ENCODE data around the gene GTF2F2.

- TF ChIP-seq, protein P1, sequence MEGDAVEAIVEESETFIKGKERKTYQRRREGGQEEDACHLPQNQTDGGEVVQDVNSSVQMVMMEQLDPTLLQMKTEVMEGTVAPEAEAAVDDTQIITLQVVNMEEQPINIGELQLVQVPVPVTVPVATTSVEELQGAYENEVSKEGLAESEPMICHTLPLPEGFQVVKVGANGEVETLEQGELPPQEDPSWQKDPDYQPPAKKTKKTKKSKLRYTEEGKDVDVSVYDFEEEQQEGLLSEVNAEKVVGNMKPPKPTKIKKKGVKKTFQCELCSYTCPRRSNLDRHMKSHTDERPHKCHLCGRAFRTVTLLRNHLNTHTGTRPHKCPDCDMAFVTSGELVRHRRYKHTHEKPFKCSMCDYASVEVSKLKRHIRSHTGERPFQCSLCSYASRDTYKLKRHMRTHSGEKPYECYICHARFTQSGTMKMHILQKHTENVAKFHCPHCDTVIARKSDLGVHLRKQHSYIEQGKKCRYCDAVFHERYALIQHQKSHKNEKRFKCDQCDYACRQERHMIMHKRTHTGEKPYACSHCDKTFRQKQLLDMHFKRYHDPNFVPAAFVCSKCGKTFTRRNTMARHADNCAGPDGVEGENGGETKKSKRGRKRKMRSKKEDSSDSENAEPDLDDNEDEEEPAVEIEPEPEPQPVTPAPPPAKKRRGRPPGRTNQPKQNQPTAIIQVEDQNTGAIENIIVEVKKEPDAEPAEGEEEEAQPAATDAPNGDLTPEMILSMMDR (IDR thresholded peaks at IDR 0.05; ENCODE audit: insufficient read depth, low read length) = no peak
- no peak for TF ChIP-seq REST (IDR thresholded peaks at IDR 0.05; ENCODE audit: insufficient replicate concordance, low read depth)
Measured at GRCh38 chr13:45242524-45242923, 122.2 kb downstream of the GTF2F2 start.
